GM12865 (cell line): ENCODE measurements around the gene GMCL2.
"Not testable (repeated sequence)": the region's sequence is repeated elsewhere in the genome, so short reads cannot be mapped to it uniquely, and the experiment has no call there.

Experiments used
- DNase-seq: peaks from one replicate; pipeline ENCODE4 v3.0.0; 2010; ENCODE audit warnings: low read depth
- H3K4me3 ChIP-seq: 2 replicates; pipeline ENCODE4 v1.5.1; 2011; ENCODE audit warnings: mild to moderate bottlenecking, low read depth, low read length, control low read depth
- CTCF ChIP-seq: IDR thresholded peaks from 2 replicates; pipeline ENCODE4 v1.5.1; 2011; ENCODE audit warnings: low read length, control low read depth, low read depth, inconsistent platforms; ENCODE audit not compliant: insufficient read depth; ENCODE audit errors: missing control alignments

The GMCL2 gene

GRCh38 chr5:178201221-178201926 lies 14.2 kb upstream of the GMCL2 start:
- no peak for TF ChIP-seq CTCF
- no peak overlapping the region for H3K4me3 ChIP-seq
- no peak for DNase-seq

GRCh38 chr5:178199581-178200434 lies 12.6 kb upstream of the GMCL2 start:
- H3K4me3 ChIP-seq, result no peak overlapping the region
- no peak for TF ChIP-seq CTCF
- no peak for DNase-seq

- DNase-seq, result no peak
- TF ChIP-seq CTCF, result no peak
Measured at GRCh38 chr5:178198706-178199105, 11.5 kb upstream of the GMCL2 start.

GRCh38 chr5:178198151-178198550 lies 11.0 kb upstream of the GMCL2 start:
- DNase-seq, H3K4me3 ChIP-seq: not testable (repeated sequence)

More at GRCh38 chr5:178198706-178199105, 11.5 kb upstream of the GMCL2 start:
- H3K4me3 ChIP-seq, result no peak overlapping the region

- no peak for DNase-seq
- TF ChIP-seq CTCF, result peak; percentile 61
- no peak overlapping the region for H3K4me3 ChIP-seq
Measured at GRCh38 chr5:178196986-178197385, 9.8 kb upstream of the GMCL2 start.

- TF ChIP-seq CTCF, result no peak
- no peak for DNase-seq
- no peak overlapping the region for H3K4me3 ChIP-seq
Measured at GRCh38 chr5:178196281-178196812, 9.2 kb upstream of the GMCL2 start.

- no peak overlapping the region for H3K4me3 ChIP-seq
- DNase-seq, result no peak
- TF ChIP-seq CTCF, result no peak
Measured at GRCh38 chr5:178194026-178194425, 6.9 kb upstream of the GMCL2 start.
